Measurements from ENCODE around the gene AKAP9.
"Not testable (repeated sequence)": the region's sequence is repeated elsewhere in the genome, so short reads cannot be mapped to it uniquely, and the experiment has no call there.

The AKAP9 gene

DNA sequence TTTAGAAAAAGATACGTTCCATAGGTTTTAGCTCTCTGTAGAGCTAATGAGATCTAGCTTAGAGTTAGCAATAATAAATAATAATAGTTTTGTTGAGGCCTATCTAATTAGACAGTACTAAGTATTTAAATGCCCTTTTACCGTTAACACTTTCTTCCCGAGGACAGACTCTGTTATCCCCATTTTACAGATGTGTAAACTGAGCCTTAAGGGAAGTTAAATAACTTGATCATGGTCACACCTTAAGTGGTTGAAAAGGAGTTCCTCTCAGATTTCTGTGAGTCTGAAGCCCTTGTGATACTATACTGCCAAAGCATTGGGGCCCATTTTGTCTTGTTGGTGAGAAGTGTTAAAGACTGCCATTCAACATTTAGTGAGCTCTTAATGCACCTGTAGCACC lies 132.0 kb downstream of the AKAP9 start:
- no peak for DNase-seq

DNA sequence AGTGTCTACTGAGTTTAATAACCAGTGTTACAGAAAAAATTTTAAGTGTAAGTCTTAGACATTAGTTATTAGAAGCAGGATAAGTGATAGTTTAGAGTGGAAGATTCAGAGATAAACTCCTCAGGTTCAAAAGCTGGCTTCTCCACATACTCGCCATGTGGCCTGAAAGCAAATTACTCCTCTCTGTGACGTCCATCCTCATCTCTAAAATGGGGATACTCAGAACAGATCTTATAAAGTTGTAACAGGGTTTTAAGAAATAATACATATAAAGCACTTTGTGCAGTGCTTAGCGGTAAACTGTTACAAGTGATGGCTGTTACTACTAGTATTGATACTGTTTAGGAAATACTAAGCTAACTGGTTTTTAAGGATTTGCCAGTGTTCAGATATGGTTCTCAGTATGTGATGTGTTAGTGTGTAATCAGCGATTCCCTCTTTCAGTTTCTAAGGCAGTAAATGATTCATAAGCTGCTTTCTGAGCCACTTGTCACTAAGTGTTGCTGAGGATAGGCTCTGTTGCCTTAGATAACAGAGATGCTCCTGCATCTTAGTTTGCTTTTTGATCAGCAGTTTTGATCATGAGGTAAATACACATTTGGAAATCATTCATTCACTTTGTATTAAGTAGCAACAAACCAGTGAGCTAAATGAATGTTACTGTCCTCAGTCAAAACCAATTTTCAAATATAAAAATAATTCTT lies 134.9 kb downstream of the AKAP9 start:
- DNase-seq, result peak; percentile 62

- DNase-seq, result no peak
Measured at GRCh38 chr7:92076509-92076908, 135.8 kb downstream of the AKAP9 start.

DNA sequence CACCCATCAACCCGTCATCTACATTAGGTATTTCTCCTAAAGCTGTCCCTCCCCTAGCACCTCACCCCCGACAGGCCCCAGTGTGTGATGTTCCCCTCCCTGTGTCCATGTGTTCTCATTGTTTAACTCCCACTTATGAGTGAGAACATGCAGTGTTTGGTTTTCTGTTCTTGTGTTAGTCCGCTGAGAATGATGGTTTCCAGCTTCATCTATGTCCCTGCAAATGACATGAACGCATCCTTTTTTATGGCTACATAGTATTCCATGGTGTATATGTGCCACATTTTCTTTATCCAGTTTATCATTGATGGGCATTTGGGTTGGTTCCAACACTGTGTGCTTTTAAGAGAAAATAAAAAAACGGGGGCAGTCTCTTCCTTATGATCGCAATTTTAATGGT lies 143.3 kb downstream of the AKAP9 start:
- not testable (repeated sequence) for DNase-seq

DNA sequence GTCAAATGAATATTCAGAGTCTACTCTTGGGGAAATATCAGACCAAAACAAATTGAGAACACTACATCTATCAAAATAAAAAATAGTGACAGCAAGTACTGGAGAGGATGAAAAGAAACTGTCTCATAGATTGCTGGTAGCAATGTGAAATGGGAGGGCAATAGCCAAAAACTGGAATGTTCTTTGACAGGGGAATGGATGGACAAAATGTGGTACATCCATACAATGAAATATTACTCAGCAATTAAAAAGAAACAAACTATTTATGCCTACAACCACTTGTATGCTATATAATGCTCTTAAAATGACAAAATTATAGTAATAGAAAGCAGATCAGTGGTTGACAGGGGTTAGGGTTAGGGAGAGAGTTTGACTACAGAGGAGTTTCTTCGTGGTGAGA lies 147.6 kb downstream of the AKAP9 start:
- no peak for DNase-seq

DNA sequence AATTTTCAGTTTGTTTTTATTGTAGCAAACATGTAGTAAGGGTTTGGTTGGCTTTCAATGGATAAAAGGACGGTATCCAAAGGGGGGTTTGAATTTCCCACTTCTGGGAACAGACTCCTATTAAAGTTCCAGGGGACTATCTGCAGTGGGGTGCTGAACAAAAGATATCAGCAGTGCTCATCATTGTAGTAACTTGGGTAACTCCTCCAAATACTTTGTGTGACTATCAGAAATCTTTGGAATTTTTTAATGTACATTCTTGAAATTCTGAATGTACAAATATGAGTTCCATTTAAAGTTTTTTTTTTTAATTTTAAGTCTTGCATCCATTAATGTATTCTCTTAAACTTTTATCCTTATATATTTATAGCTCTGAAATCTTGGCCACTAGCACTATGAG lies 151.5 kb downstream of the AKAP9 start:
- DNase-seq, result no peak

- no peak for DNase-seq
Measured at GRCh38 chr7:92095380-92095779, 154.7 kb downstream of the AKAP9 start.

- DNase-seq, result no peak
Measured at GRCh38 chr7:92100534-92100933, 159.9 kb downstream of the AKAP9 start.

DNA sequence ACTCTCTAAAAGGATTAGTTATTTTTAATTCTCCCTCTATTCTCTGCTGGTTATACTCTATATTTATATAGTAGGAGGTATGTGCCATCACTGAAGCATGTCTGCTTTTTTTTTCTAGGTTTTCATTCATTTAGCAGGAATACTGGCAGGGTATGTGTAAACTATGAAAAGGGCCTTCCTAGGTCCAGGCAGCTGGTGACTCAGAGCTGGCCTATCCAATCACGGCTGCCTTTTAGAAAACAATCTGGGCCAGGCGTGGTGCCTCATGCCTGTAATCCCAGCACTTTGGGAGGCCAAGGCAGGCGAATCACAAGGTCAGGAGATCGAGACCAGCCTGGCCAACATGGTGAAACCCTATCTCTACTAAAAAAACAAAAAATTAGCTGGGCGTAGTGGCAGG lies 162.2 kb downstream of the AKAP9 start:
- DNase-seq, result not testable (repeated sequence)

DNA sequence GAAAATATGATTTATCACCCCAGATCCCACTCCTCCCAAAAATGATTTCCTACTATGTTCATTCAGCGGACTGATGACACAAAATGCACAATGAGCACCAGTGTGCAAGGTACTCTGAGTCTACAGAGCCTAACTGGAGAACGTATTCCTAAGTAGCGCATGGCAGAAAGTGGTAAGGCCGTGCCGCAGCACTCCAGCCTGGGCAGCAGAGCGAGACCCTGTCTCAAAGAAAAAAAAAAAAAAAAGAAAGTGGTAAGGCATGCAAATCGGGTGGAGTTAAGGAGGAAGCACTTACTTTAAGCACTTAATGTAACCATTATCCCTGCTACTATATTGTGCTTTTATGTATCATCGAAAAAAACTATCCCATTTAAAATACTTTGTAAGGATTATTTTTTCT lies 168.2 kb downstream of the AKAP9 start:
- no peak for DNase-seq

GRCh38 chr7:92110857-92111256 lies 170.2 kb downstream of the AKAP9 start:
- no peak for DNase-seq

DNA sequence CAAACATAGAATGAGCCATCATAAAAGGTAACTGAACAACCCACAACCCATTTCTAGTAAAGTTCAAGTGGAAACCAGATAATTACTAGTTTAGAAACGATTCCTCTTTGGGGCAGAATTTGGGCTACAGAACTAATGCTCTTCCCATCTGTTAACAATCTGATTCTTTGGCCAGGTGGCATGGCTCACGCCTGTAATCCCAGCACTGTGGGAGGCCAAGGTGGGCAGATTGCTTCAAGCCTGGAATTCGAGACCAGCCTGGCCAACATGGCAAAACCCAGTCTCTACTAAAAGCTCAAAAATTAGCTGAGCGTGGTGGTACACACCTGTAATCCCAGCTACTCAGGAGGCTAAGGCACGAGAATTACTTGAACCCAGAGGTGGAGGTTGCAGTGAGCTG lies 175.2 kb downstream of the AKAP9 start:
- no peak for DNase-seq

GRCh38 chr7:92116949-92117348 lies 176.3 kb downstream of the AKAP9 start:
- no peak for DNase-seq

GRCh38 chr7:92119213-92119759 lies 178.6 kb downstream of the AKAP9 start:
- DNase-seq, result no peak

DNA sequence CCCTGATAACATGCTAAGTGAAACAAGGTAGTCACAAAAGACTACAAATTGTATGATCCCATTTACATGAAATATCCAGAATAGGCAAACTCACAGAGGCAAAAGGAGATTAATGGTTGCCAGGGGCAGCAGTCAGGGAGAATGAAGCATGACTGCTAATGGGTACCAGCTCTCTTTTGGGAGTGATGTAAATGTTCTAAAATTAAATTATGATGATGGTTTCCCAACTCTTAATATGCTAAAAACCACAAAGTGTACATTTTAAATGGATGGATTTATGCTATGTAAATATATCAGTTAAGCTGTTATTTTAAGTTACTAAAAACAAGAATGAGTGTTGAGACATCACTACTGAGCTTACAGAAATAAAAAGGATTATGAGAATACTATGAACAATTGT lies 181.0 kb downstream of the AKAP9 start:
- no peak for DNase-seq

DNA sequence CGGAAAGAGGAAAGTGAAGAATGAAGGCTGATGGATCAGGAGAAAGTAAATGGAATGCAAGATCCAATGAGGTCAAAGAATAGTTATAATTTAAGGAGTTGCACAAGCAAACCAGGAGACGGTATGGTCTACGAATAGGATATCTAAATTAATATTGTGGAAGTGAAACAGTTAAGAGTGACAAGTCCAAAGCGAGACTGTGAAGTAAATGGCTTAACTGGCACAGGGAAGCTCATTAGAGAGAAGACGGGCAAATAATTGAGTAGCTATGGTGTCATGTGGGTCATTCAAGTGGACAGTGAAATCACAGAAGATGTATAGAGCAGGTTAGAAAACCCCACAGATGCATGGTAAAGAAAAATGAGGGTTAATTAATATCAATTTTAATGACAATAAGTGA lies 190.4 kb downstream of the AKAP9 start:
- DNase-seq, result no peak

DNA sequence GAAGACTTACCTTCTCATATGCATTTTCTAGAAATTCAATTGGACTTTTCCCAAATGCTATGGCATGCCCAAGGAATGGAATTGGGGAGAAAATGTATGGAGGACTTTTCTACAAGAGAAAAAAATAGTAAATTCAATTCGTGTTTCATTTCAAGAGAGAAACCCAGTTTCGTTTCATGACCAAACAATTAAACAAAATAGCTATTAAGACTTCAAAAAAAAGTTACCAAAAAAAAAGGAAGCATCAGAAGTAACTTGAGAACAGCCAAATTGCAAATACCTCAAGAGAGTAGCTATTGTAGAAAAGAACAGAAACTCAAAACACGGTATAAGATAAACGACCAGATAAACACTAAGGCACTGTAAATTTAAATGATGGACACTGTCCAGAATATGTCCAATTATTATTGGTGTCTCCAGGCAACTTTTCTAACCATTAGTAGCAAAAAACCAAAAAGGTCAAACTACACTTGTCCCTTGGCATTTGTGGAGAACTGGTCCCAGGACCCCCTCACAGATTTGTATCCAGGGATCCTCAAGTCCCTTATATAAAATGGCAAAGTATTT lies 191.2 kb downstream of the AKAP9 start:
- no peak for DNase-seq

- DNase-seq, result no peak
Measured at GRCh38 chr7:92133133-92133736, 192.6 kb downstream of the AKAP9 start.

- peak; percentile 59 for DNase-seq
Measured at GRCh38 chr7:92133737-92134270, 193.1 kb downstream of the AKAP9 start.

DNA sequence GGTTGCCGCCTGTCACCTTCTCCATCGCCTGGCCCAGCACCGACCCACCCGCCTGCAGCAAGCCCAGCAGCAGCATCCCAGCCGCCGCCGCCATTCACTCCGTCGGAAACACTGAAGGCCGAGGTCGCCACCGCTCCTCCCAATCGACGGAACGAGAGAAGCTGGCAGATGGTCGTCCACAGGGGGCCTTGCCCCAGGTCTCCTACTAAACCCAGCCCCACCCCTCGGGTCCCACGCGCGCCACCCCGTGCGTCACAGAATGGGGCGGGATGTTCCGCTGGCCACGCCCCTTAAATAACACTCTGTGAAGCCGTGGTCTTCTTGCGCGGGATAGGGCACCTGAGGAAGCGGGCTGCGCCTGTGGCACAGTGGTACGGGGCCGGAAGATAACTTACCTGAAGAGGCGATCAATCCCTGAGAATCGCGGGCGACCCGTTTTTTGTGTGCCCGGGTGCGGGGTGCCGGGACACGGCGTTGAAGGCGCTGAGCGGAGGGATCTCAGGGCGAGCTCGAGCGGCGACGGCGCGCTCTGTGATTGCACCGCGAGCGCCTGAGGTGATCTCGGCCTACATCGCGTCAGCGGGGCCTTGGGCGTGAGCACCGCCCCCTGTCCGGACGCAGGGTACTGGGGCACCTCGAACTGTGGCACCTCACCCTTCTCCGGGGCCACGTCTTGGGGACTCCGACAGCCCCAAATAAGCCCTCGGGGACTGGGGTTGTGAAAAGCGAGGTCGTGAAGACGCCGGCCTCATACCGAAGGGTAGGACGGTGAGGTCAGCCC lies 193.8 kb downstream of the AKAP9 start, which contains the start of gene CYP51A1:
TSS of gene CYP51A1 (minus strand) at position 207 of the 781 bp plus-strand sequence. CDS start at position 94, 113 bp downstream.
- DNase-seq, result peak; percentile 91

DNA sequence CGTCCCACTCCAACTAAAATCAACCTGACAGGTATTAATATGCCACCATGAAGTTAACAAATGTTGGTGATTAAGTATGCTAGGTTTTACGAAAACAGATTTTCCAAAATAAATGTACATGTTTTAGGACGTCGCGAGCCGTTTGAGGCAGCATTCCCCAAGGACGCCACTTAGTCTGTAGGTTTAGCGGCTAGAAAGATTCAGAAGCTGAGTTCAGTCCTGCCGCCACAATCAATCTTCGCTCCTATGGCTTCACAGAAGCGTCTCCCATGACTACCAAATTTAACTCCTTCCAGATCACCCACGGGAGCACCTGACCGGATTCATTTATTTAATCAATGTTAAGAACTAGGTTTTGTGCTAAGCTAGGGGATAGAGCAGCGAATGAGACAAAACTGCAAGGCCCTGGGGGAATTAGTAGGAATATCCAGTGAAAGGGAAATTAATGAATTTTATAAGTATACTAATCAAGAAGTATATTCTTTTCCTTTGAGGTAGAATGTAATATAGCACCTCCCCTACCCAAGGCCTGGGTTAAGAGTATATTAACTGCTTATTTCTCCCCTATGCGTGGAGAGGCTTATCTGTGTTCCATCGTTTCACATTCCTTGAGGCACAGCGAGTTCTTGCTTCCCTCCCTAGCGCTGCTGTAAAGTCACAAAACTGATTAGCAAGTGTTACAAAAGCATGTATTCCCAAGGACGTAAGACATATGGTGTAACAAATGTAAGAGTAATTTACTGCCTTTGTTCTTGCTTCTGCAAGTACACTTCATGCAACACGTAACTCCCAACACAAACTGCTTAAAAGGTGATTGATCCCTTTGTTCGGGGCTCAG lies 194.6 kb downstream of the AKAP9 start:
- peak; percentile 10 for DNase-seq

DNA sequence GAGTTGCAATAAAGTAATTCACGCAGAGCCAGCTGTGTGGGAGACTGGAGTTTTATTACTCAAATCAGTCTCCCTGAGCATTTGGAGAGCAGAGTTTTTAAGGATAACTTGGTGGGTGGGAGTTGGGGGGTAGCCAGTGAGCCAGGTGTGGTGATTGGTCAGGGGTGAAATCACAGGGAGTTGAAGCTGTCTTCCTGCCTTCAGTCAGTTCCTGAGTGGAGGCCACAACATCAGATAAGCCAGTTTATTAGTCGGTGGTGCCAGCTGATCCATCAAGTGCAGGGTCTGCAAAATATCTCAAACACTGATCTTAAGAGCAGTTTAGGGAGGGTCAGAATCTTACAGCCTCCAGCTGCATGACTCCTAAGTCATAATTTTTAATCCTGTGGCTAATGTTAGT lies 196.9 kb downstream of the AKAP9 start:
- DNase-seq, result no peak

Measured in activated CD4-positive, alpha-beta T cell treated with anti-CD3 and anti-CD28 coated beads, Interleukin-2, amount 50 U/mL, for 16 hours (primary cell).